Activated CD8-positive, alpha-beta T cell treated with anti-CD3 and anti-CD28 coated beads for 36 hours (primary cell): Measurements from ENCODE around the gene KCNJ12. TPM values are rescaled to one million over a fixed set of nuclear protein-coding genes. Genes with fewer than 3 reads are reported as not detected.

Experiments used
- ATAC-seq: fragments of 200-7000 bp; cut with Tn5 transposase; one replicate; pipeline ENCODE4 v1.10.0; 2021; ENCODE audit warnings: mild to moderate bottlenecking, moderate library complexity
- CTCF ChIA-PET: fragments of 350-600 bp; sonication (Branson Sonifier 250); formaldehyde crosslinking; loops from one replicate; lab custom pipeline; 2021; ENCODE audit warnings: antibody characterized with exemption; lab: Charles Lee
- POLR2A ChIA-PET: fragments of 350-600 bp; sonication (Branson Sonifier 250); formaldehyde crosslinking; loops from one replicate; lab custom pipeline; 2021; ENCODE audit warnings: antibody characterized with exemption; lab: Charles Lee
- DNase-seq: peaks from one replicate; pipeline ENCODE4 v3.0.0-alpha.2; 2020
- H3K27ac Mint-ChIP-seq: one replicate; pipeline ENCODE4 v1.8.0; 2021; ENCODE audit warnings: mild to moderate bottlenecking, mixed read lengths
- H3K27me3 Mint-ChIP-seq: one replicate; pipeline ENCODE4 v1.8.0; 2021; ENCODE audit warnings: mixed read lengths
- H3K36me3 Mint-ChIP-seq: one replicate; pipeline ENCODE4 v1.8.0; 2021; ENCODE audit warnings: low read depth, mixed read lengths
- H3K4me1 Mint-ChIP-seq: one replicate; pipeline ENCODE4 v1.8.0; 2021; ENCODE audit warnings: low read depth, mixed read lengths
- H3K4me3 Mint-ChIP-seq: one replicate; pipeline ENCODE4 v1.8.0; 2021; ENCODE audit warnings: mild to moderate bottlenecking, moderate library complexity, mixed read lengths
- H3K9me3 Mint-ChIP-seq: one replicate; pipeline ENCODE4 v1.8.0; 2021; ENCODE audit warnings: mixed read lengths
- CTCF ChIP-seq: fragments of 200-600 bp; IDR thresholded peaks from one replicate; pipeline ENCODE4 v1.8.0; 2022; ENCODE audit warnings: antibody characterized with exemption, mild to moderate bottlenecking
- intact Hi-C: fragments of 100-400 bp; cut with micrococcal nuclease; formaldehyde crosslinking; loops from one replicate; pipeline ENCODE4 v1.10.0; 2022
- total RNA-seq, 2 experiments: library from RNA; stranded (reverse); gene quantifications; one replicate each; pipeline ENCODE4 v1.2.3, GENCODE V29; 2021

Gene KCNJ12
- total RNA-seq, 2 experiments from 2014 or later, result not detected

- peaks cover 9% of the 10 kb centered on the region for H3K4me1 Mint-ChIP-seq
- POLR2A ChIA-PET, result no interaction called here
- peaks cover 26% of the 10 kb centered on the region for H3K27me3 Mint-ChIP-seq
- no peak overlapping the region for H3K4me3 Mint-ChIP-seq
- no peak overlapping the region for H3K27ac Mint-ChIP-seq
- H3K9me3 Mint-ChIP-seq, result no peaks in the 10 kb centered on the region
- no peak for DNase-seq
- CTCF ChIA-PET, result no interaction called here
- intact Hi-C loops, result no loop called here
- TF ChIP-seq CTCF, result no peak
- no peaks in the 10 kb centered on the region for H3K36me3 Mint-ChIP-seq
- no peak for ATAC-seq
These were observed 996 bp upstream of the KCNJ12 start for GRCh38 chr17:21375162-21375560.

- ATAC-seq, result no peak
- intact Hi-C loops, result no loop called here
- Mint-ChIP-seq H3K9me3 (no peaks in the 10 kb centered on the region), H3K27ac (no peak overlapping the region), H3K4me3 (no peak overlapping the region), H3K36me3 (no peaks in the 10 kb centered on the region), H3K4me1 (peaks cover 9% of the 10 kb centered on the region), H3K27me3 (peaks cover 26% of the 10 kb centered on the region)
- ChIA-PET POLR2A (interaction anchor here (1.4 kb wide), 1 partner anchor 15 kb away, joined by 3 read pairs; no protein-coding TSS in a partner anchor), CTCF (no interaction called here)
- TF ChIP-seq CTCF, result no peak
- DNase-seq, result no peak
These were observed 438 bp upstream of the KCNJ12 start for GRCh38 chr17:21375757-21376080.

GRCh38 chr17:21376759-21377690, 868 bp downstream of the KCNJ12 start:
- no peak overlapping the region for H3K4me3 Mint-ChIP-seq

DNA sequence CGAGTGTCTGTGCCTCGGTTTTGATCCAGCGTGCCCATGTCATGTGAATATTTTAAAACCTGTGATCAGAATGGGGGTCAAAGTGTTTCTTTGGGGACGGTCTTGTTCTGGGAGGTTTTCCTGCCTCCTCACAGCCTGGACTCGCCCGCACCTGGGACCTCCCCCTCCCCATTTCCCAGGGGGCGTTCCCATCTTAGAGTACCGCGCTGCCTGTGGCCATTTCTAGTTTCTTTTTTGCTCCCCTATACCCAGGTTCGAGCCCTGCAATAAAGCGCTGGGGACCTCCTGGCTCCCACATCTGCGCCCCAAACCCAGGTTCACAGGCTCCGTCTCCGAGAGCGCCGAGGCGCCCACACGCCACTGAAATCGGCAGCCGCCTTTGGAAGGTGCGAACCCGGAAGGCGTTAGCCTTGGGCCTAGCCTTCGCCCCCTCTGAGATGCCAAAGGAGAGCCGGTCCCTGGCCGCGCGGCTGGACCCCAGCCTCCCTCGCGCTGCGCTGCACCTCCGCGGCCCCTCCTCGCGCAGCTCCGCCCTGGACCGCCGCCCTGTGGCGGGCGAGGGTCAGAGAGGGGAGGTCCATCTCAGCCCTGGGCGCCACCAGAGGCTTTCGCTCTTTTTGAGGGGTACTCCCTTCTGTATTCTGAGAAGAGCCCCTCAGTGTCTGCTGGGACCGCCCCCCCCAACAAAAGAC, 1.7 kb downstream of the KCNJ12 start:
- POLR2A ChIA-PET, result no interaction called here
- DNase-seq, result no peak
- ATAC-seq, result peak; percentile 19

More at GRCh38 chr17:21376759-21377690, 868 bp downstream of the KCNJ12 start:
- peaks cover 9% of the 10 kb centered on the region for H3K4me1 Mint-ChIP-seq
- TF ChIP-seq CTCF, result no peak
- H3K36me3 Mint-ChIP-seq, result no peaks in the 10 kb centered on the region
- H3K27ac Mint-ChIP-seq, result no peak overlapping the region
- peaks cover 26% of the 10 kb centered on the region for H3K27me3 Mint-ChIP-seq
- ChIA-PET POLR2A (interaction anchor here (1.4 kb wide), 1 partner anchor 16 kb away, joined by 3 read pairs; no protein-coding TSS in a partner anchor), CTCF (no interaction called here)
- DNase-seq (no peak), ATAC-seq (peak; percentile 18)
- intact Hi-C loops, result no loop called here
- H3K9me3 Mint-ChIP-seq, result no peaks in the 10 kb centered on the region

More for the DNA sequence above, 1.7 kb downstream of the KCNJ12 start:
- Mint-ChIP-seq H3K4me1 (peaks cover 9% of the 10 kb centered on the region), H3K9me3 (no peaks in the 10 kb centered on the region), H3K27me3 (peaks cover 26% of the 10 kb centered on the region), H3K36me3 (no peaks in the 10 kb centered on the region), H3K4me3 (no peak overlapping the region), H3K27ac (no peak overlapping the region)
- no peak for TF ChIP-seq CTCF
- intact Hi-C loops, result no loop called here
- CTCF ChIA-PET, result no interaction called here
